Caco-2 (cell line): ENCODE results near the gene CLCN1. TPM values are rescaled to one million over a fixed set of nuclear protein-coding genes. Genes with fewer than 3 reads are reported as not detected.
A peak's percentile ranks its signal among the peaks of the same experiment; 100 is the strongest.

Source experiments
- BruUV-seq: library from RNA; stranded (reverse); fragments of 400-500 nt; replicated peaks from 2 replicates; lab custom pipeline; 2021; lab: Mats Ljungman, UMichigan
- CTCF ChIA-PET: fragments of 300-600 bp; sonication (Branson Sonifier 250); formaldehyde crosslinking; loops from one replicate; lab custom pipeline; 2022; ENCODE audit warnings: antibody characterized with exemption; lab: Charles Lee
- POLR2A ChIA-PET: fragments of 300-600 bp; sonication (Branson Sonifier 250); formaldehyde crosslinking; loops from one replicate; lab custom pipeline; 2022; ENCODE audit warnings: antibody characterized with exemption; lab: Charles Lee
- DNase-seq, 2 experiments: peaks; one replicate each; pipeline versions ENCODE4 v3.0.0 to v3.0.0-alpha.2; 2020 to 2022
- H3K27me3 ChIP-seq: replicated peaks from 2 replicates; pipeline ENCODE4 v1.6.0; 2011; ENCODE audit warnings: low read length; ENCODE audit not compliant: control insufficient read depth, insufficient read depth
- H3K36me3 ChIP-seq: 2 replicates; pipeline ENCODE4 v1.5.1; 2011; ENCODE audit warnings: low read length; ENCODE audit not compliant: control insufficient read depth, insufficient read depth
- H3K4me1 ChIP-seq: fragments of 250-450 bp; sonication (Bioruptor Pico); 2 replicates; pipeline ENCODE4 v1.5.1; 2020; ENCODE audit warnings: mild to moderate bottlenecking
- H3K4me3 ChIP-seq: 2 replicates; pipeline ENCODE4 v1.5.1; 2011; ENCODE audit warnings: low read depth, mild to moderate bottlenecking, control low read depth, low read length
- H3K9me3 ChIP-seq: fragments of 250-450 bp; sonication (Bioruptor Pico); 2 replicates; pipeline ENCODE4 v1.5.1; 2020; ENCODE audit warnings: mild to moderate bottlenecking, moderate library complexity
- H3K27ac Mint-ChIP-seq: one replicate; pipeline ENCODE4 v1.8.0; 2022; ENCODE audit warnings: mixed read lengths; ENCODE audit not compliant: unreplicated experiment
- H3K27me3 Mint-ChIP-seq: one replicate; pipeline ENCODE4 v1.8.0; 2022; ENCODE audit warnings: mixed read lengths; ENCODE audit not compliant: insufficient read depth, unreplicated experiment
- H3K36me3 Mint-ChIP-seq: one replicate; pipeline ENCODE4 v1.8.0; 2022; ENCODE audit warnings: mild to moderate bottlenecking, mixed read lengths; ENCODE audit not compliant: insufficient read depth, unreplicated experiment
- H3K4me1 Mint-ChIP-seq: one replicate; pipeline ENCODE4 v1.8.0; 2022; ENCODE audit warnings: low read depth, mixed read lengths; ENCODE audit not compliant: unreplicated experiment
- H3K4me3 Mint-ChIP-seq: one replicate; pipeline ENCODE4 v1.8.0; 2022; ENCODE audit warnings: mild to moderate bottlenecking, moderate library complexity, mixed read lengths; ENCODE audit not compliant: unreplicated experiment
- H3K9me3 Mint-ChIP-seq: one replicate; pipeline ENCODE4 v1.8.0; 2022; ENCODE audit warnings: mixed read lengths; ENCODE audit not compliant: unreplicated experiment
- CTCF ChIP-seq, 2 experiments: fragments of 200-600 bp in 1 of 2; IDR thresholded peaks; 1 replicate in 1 of 2; 2 replicates in 1 of 2; pipeline versions ENCODE4 v1.5.1 to v1.8.0; 2011 to 2022; ENCODE audit warnings: antibody characterized with exemption in 1 of 2, control low read depth in 1 of 2, inconsistent platforms in 1 of 2, low read depth in 1 of 2, low read length in 1 of 2, mild to moderate bottlenecking in 1 of 2, moderate library complexity in 1 of 2; ENCODE audit not compliant: insufficient read depth in 1 of 2, severe bottlenecking in 1 of 2, unreplicated experiment in 1 of 2
- intact Hi-C: fragments of 100-400 bp; cut with micrococcal nuclease; formaldehyde crosslinking; loops from one replicate; pipeline ENCODE4 v1.10.0; 2022; ENCODE audit not compliant: unreplicated experiment
- total RNA-seq: library from RNA; stranded (reverse); gene quantifications from 2 replicates; pipeline ENCODE4 v1.2.3, GENCODE V29; 2022

The CLCN1 gene
- total RNA-seq, 1 experiment from 2014 or later, result 1.9 TPM

GRCh38 chr7:143316492-143316891, 581 bp downstream of the CLCN1 start:
- Mint-ChIP-seq H3K36me3 (no peaks in the 10 kb centered on the region), H3K27ac (peak overlapping the region; percentile 54), H3K27me3 (no peaks in the 10 kb centered on the region), H3K9me3 (no peaks in the 10 kb centered on the region), H3K4me3 (no peak overlapping the region), H3K4me1 (peaks cover 23% of the 10 kb centered on the region)
- H3K27me3 ChIP-seq, result no peaks in the 10 kb centered on the region
- H3K4me1 ChIP-seq, result peaks cover 14% of the 10 kb centered on the region
- ChIA-PET CTCF (no interaction called here), POLR2A (interaction anchor here (0.5 to 0.6 kb wide), 2 partner anchors 34 to 95 kb away, joined by 3 read pairs; partner anchors contain the start of gene TAS2R40)
- intact Hi-C loops, result no loop called here
- no peaks in the 10 kb centered on the region for H3K36me3 ChIP-seq
- no TSS peak for BruUV-seq
- no peak for TF ChIP-seq CTCF (IDR thresholded peaks at IDR 0.05; ENCODE audit: insufficient read depth in 1 of 2, low read depth in 1 of 2, low read length in 1 of 2, severe bottlenecking in 1 of 2, unreplicated experiment in 1 of 2)
- DNase-seq, result no peak
- H3K9me3 ChIP-seq, result no peaks in the 10 kb centered on the region
- no peak overlapping the region for H3K4me3 ChIP-seq

- BruUV-seq, result no TSS peak
Observed at GRCh38 chr7:143318661-143319060, 2.8 kb downstream of the CLCN1 start.

GRCh38 chr7:143320620-143321019, 4.7 kb downstream of the CLCN1 start:
- no peaks in the 10 kb centered on the region for H3K36me3 Mint-ChIP-seq
- H3K27me3 ChIP-seq, result no peaks in the 10 kb centered on the region
- peaks cover 14% of the 10 kb centered on the region for H3K4me1 ChIP-seq
- POLR2A ChIA-PET, result no interaction called here
- no peak overlapping the region for H3K27ac Mint-ChIP-seq
- H3K4me3 ChIP-seq, result no peak overlapping the region
- H3K4me3 Mint-ChIP-seq, result no peak overlapping the region
- DNase-seq, result no peak
- CTCF ChIA-PET, result no interaction called here
- H3K4me1 Mint-ChIP-seq, result peaks cover 22% of the 10 kb centered on the region
- intact Hi-C loops, result loop anchor here (1.0 kb wide), 1 partner anchor 53 kb away; no protein-coding TSS in a partner anchor
- no peaks in the 10 kb centered on the region for H3K9me3 ChIP-seq
- H3K36me3 ChIP-seq, result no peaks in the 10 kb centered on the region; the same call in 1 of the 2 replicates
- H3K9me3 Mint-ChIP-seq, result no peaks in the 10 kb centered on the region
- no peak for TF ChIP-seq CTCF (IDR thresholded peaks at IDR 0.05; ENCODE audit: insufficient read depth in 1 of 2, low read depth in 1 of 2, low read length in 1 of 2, severe bottlenecking in 1 of 2, unreplicated experiment in 1 of 2)
- no TSS peak for BruUV-seq
- no peaks in the 10 kb centered on the region for H3K27me3 Mint-ChIP-seq

More at GRCh38 chr7:143318661-143319060, 2.8 kb downstream of the CLCN1 start:
- no peaks in the 10 kb centered on the region for H3K27me3 Mint-ChIP-seq
- CTCF ChIA-PET, result no interaction called here
- DNase-seq, result peak in 1 of 2 experiments; percentile 24
- POLR2A ChIA-PET, result interaction anchor here (0.9 kb wide), 1 partner anchor 55 kb away, joined by 3 read pairs; the partner anchor contains the start of gene GSTK1
- Histone ChIP-seq H3K4me3 (no peak overlapping the region), H3K36me3 (no peaks in the 10 kb centered on the region; the same call in 1 of the 2 replicates), H3K9me3 (no peaks in the 10 kb centered on the region), H3K27me3 (no peaks in the 10 kb centered on the region), H3K4me1 (peaks cover 14% of the 10 kb centered on the region)
- no peak overlapping the region for H3K4me3 Mint-ChIP-seq
- no peaks in the 10 kb centered on the region for H3K9me3 Mint-ChIP-seq
- no peak for TF ChIP-seq CTCF (IDR thresholded peaks at IDR 0.05; ENCODE audit: insufficient read depth in 1 of 2, low read depth in 1 of 2, low read length in 1 of 2, severe bottlenecking in 1 of 2, unreplicated experiment in 1 of 2)
- intact Hi-C loops, result no loop called here
- no peak overlapping the region for H3K27ac Mint-ChIP-seq
- H3K36me3 Mint-ChIP-seq, result no peaks in the 10 kb centered on the region
- H3K4me1 Mint-ChIP-seq, result peaks cover 23% of the 10 kb centered on the region
